Measurements from ENCODE around the gene NANOS3. TPM values are rescaled to one million over a fixed set of nuclear protein-coding genes. Genes with fewer than 3 reads are reported as not detected.

NANOS3 gene
- total and polyA plus RNA-seq, 9 of the 15 experiments (the other 6 are each of a cell fraction or from before 2014, with no cell fraction given) = not detected

GRCh38 chr19:13861714-13862531 lies 15.0 kb upstream of the NANOS3 start (continued):
- peak in 1 of 3 experiments; percentile 59 for TF ChIP-seq YY1 (IDR thresholded peaks at IDR 0.05; ENCODE audit: borderline replicate concordance in 1 of 3, control insufficient read depth in 1 of 3, extremely low read depth in 1 of 3, insufficient read depth in 3 of 3, insufficient read length in 1 of 3, insufficient replicate concordance in 2 of 3, low read depth in 1 of 3, low read length in 2 of 3)
- no peak for TF ChIP-seq RUNX1 (IDR thresholded peaks at IDR 0.05; ENCODE audit: low read depth)
- TF ChIP-seq ZNF445 (CRISPR knock-in tag; IDR thresholded peaks at IDR 0.05; ENCODE audit: low read depth) = no peak
- peak; percentile 59 for TF ChIP-seq MAFK (IDR thresholded peaks at IDR 0.05; ENCODE audit: low read length)
- peak; percentile 88 for TF ChIP-seq ZBTB7A (IDR thresholded peaks at IDR 0.05; ENCODE audit: borderline replicate concordance, control insufficient read depth, low read depth, low read length)
- TF ChIP-seq E4F1 (CRISPR knock-in tag; IDR thresholded peaks at IDR 0.05; ENCODE audit: borderline replicate concordance) = no peak
- no peak for TF ChIP-seq ZNF76 (CRISPR knock-in tag; IDR thresholded peaks at IDR 0.05; ENCODE audit: borderline replicate concordance)
- no peak for TF ChIP-seq GTF2F1 (IDR thresholded peaks at IDR 0.05; ENCODE audit: low read depth, low read length)
- TF ChIP-seq BDP1 (IDR thresholded peaks at IDR 0.05; ENCODE audit: insufficient read depth, insufficient read length) = no peak
- TF ChIP-seq CTCF (IDR thresholded peaks at IDR 0.05 in 2 of 3, conservative IDR thresholded peaks at IDR 0.05 in 1 of 3; ENCODE audit: insufficient read depth in 2 of 3, low read depth in 1 of 3, low read length in 3 of 3) = peak; percentile 91 to 98 (median 96)
- no peak for TF ChIP-seq RBM39 (optimal IDR thresholded peaks at IDR 0.05; ENCODE audit: low read depth, low read length)
- TF ChIP-seq, protein P1, sequence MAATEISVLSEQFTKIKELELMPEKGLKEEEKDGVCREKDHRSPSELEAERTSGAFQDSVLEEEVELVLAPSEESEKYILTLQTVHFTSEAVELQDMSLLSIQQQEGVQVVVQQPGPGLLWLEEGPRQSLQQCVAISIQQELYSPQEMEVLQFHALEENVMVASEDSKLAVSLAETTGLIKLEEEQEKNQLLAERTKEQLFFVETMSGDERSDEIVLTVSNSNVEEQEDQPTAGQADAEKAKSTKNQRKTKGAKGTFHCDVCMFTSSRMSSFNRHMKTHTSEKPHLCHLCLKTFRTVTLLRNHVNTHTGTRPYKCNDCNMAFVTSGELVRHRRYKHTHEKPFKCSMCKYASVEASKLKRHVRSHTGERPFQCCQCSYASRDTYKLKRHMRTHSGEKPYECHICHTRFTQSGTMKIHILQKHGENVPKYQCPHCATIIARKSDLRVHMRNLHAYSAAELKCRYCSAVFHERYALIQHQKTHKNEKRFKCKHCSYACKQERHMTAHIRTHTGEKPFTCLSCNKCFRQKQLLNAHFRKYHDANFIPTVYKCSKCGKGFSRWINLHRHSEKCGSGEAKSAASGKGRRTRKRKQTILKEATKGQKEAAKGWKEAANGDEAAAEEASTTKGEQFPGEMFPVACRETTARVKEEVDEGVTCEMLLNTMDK (IDR thresholded peaks at IDR 0.05; ENCODE audit: borderline replicate concordance, insufficient read depth, low read depth, low read length, poor library complexity, severe bottlenecking) = peak; percentile 6
- TF ChIP-seq ZNF561 (CRISPR knock-in tag; conservative IDR thresholded peaks at IDR 0.05) = no peak
- no peak; the same call in 1 of the 2 replicates for TF ChIP-seq EP300 (IDR thresholded peaks at IDR 0.05; ENCODE audit: low read length)
- no peak for TF ChIP-seq ZNF143 (CRISPR knock-in tag; IDR thresholded peaks at IDR 0.05)
- TF ChIP-seq NR2C1 (IDR thresholded peaks at IDR 0.05) = no peak
- 0 out of 2 replicates have a peak, but pooled peaks have one; percentile 4 for TF ChIP-seq NR2C1 (tag; IDR thresholded peaks at IDR 0.05)
- TF ChIP-seq CBX8 (IDR thresholded peaks at IDR 0.05; ENCODE audit: borderline replicate concordance, extremely low read depth, low read depth, low read length, poor library complexity, severe bottlenecking) = no peak
- TF ChIP-seq RBM34 (IDR thresholded peaks at IDR 0.05; ENCODE audit: borderline replicate concordance, insufficient read depth, low read length) = no peak
